ENCODE results near the gene TTC39C. TPM values are rescaled to one million over a fixed set of nuclear protein-coding genes. Genes with fewer than 3 reads are reported as not detected.

TTC39C gene
- total RNA-seq, 1 donor from 2014 or later = 7.3 TPM

DNA sequence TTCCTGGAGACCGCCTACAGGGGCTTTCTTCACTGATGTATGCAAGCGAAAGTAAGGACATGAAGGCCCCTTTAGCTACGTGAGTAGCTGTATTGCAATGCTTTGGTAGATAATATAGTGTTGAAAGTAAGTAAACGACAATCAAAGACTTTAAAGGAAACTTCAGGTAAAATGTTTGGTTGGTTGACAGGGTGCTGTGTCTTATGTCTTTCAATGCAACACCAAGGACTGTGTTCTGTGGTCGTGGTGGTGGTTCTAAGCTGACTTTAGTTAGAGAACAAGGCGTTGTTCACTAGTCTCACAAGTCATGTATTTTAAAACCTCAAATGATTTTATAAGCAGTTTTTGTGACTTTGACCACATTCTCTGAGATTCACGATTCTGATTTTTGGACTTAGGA is 66.3 kb downstream of the TTC39C start:
- DNase-seq (ENCODE audit: low read depth, low spot score) = no peak

DNA sequence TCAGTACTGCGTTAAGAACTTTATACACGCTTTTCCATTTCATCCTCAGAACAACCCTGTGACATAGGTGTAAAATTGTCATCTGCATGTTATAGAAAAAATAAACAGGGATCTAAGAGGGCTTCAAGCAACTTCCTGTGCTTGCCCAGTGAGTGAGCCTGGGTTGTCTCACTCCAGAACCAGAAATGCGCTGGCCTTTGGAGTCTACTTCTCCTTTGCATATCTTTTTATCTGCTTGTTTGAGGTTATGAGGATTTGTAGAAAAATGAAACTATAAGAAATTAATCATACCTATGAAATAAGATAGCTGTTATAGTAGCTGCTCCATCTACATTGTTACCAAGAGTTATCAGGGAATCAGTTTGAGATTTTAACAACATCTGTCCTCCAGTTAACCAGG is 69.0 kb downstream of the TTC39C start:
- no peak for DNase-seq (ENCODE audit: low read depth, low spot score)

DNA sequence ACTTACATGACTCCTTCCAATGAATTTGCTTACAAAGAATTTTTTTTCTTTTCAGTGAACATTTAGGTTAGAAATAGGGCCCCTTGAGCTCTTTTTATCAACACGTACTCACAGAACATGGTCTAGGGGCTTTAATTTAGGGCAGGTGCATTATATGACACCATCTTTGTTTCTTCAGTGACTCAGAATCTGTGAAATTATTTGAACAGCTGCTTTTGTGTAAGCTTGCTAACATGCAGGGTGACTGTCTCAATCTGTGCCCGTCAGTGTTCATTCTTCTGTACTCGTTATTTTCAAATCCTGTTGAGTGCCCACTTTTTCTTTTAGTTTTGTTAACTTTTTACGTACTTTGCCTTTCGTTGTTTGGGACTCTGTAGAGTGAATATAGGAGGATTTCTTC is 71.5 kb downstream of the TTC39C start:
- no peak for DNase-seq (ENCODE audit: low read depth, low spot score)

DNA sequence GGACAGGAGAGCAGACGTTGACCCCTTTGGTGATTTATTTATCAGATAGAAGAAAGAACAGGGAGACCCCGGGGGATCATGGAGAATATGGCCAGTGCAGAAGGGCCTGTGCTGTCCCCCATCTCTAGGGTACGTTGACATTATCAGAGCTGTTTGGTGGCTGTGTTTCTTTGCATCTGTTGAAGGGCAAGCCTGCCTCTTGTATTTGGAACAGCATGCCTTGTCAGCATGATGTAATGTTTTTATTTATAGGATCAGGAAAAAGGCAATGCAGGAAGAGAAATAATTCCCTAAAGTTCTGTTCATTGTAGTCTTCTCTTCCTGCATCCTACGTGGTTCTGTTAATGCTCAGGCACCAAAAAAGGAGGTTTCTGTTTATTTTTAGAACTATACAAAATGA is 74.5 kb downstream of the TTC39C start:
- no peak for DNase-seq (ENCODE audit: low read depth, low spot score)

DNA sequence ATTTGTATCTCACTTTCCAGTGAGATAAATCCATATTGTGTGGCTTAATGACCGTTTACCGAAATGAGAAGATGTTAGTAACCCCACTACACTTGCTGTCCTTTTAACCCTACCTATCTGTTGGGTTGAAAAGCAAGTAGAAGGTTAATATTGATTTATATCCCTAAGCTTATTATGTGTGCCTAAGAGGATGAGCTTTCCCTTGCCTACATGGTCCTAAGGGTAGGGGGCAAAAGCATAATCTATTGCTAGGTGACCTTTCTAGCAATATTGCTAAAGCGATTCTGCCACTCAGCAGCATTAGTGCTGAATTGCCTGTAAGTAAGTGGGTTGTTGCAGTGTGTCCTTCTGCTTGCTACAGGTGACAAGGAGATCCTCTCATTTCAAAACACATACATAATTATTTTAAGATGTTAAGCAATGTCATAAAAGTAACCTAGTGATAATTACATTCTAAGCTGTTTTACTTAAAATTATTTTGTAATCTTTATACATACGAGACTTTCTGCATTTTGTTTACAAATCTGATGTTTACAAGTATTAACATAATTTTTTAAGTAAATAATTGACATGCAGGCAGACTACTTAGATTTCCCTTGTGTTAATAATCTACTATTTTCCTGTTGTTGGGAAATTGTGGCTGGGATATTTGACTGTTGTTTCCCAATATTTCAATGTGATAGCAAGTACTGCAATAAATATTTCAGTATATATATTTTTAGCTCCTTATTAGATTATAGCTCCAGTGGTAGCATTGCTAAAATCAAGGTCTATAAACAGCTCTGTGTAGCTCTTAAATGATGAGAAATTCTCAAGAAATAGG is 75.2 kb downstream of the TTC39C start:
- no peak for DNase-seq (ENCODE audit: low read depth, low spot score)

DNA sequence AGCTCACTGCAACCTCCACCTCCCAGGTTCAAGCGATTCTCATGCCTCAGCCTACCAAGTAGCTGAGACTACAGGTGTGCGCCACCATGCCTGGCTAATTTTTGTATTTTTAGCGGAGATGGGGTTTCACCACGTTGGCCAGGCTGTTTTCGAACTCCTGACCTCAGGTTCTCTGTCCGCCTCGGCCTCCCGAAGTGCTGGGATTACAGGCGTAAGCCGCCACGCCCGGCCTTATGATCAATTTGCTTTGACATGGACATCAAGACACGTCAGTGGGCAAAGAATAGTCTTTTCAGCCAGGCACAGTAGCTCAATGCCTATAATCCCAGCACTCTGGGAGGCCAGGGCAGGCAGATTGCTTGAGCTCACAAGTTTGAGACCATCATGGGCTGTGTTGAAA is 76.3 kb downstream of the TTC39C start:
- DNase-seq (ENCODE audit: low read depth, low spot score) = no peak

DNA sequence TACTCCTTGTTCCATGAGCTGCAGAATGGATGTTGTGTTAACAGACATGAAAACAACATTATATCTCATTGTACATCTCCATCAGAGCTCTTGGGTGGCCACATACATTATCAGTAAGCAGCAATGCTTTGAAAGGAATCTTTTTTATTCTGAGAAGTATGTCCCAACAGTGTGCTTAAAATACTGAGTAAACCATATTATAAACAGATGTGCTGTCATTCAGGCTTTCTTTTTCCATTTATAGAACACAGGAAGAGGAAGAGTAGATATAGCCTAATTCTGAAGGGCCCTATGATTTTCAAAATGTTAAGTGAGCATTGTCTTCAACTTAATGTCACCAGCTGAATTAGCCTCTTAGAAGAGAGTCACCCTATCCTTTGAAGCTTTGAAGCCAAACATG is 80.0 kb downstream of the TTC39C start:
- DNase-seq (ENCODE audit: low read depth, low spot score) = no peak

DNA sequence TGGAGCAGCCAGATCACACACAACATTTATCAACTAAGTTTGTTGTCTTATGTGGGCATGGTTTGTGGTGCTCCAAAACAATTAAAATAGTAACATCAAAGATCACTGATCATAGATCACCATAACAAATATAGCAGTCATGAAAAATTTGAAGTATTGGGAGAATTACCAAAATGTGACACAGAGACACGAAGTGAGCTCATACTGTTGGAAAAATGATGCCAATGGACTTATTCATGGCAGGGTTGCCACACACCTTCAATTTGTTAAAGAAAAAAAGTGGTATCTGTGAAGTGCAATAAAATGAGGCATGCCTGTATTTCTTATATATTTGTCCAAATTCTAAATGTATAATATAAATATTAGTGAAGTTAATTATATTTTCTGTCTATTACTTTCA is 81.4 kb downstream of the TTC39C start:
- DNase-seq (ENCODE audit: low read depth, low spot score) = no peak

DNA sequence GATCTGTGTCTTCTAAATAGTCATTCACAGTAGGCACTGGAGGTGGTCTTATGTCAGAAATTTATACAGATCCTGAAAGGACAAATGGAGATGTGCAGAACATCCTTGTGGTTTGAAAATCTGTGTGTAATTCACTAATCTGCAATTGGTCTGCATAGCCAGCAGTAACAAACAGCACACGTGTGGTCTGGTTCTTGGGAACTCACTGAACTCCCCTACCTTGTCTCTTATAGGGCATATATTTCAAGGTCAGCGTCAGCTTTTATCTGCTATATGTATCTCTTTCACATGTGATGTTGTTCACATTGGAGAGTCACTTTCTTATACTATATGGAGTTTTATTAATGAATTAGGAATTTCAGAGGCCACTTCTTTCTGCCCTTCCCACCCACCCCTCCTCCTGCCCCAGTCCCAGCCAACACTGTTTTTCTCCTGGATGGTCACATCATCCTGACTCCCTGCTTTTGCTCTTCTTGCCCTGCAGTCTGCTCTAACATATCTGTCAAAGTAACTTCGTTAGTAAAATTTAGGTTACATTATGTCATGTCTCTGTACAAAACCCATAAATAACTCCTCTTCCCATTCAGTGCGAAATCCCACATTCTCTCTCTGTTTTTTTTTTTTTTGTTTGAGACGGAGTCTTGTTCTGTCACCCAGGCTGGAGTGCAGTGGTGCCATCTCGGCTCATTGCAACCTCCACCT is 88.9 kb downstream of the TTC39C start:
- no peak for DNase-seq (ENCODE audit: low read depth, low spot score)

DNA sequence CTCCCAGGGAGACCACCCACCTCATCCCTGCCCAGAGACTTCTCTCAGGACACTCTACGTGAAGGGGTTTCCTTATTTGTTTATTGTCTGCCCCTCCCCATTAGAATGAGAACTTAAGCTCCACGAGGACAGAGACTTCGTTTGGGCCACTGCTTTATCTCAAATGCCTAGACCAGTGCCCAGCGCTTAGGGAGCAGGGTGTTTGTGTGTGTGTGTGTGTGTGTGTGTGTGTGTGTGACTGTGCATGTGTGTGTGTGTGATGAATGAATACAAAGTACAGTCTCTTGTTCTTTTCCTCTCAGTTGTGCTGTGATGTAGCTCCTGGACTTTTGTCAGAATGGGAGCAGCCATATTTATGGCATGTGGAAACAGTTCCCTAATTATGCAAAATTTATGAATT is 89.9 kb downstream of the TTC39C start:
- no peak for DNase-seq (ENCODE audit: low read depth, low spot score)

DNA sequence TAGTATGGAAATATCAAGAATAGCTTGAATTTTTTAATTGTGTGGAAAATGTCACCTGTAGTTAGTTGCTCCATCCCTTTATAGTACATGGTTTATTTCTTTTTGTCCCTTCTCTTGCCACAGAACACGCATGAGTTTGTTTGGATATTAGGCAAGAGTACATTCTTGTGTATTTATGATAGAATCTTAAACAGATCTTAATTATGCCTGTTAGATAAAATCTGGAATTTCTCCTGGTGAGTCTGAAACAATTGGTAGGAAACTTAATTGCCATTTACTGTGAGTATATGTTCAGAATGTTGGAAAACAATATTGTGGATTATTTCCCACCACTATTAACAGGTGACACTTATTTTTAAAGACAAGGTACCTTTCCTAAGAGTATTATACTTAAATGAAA is 94.1 kb downstream of the TTC39C start:
- no peak for DNase-seq (ENCODE audit: low read depth, low spot score)

DNA sequence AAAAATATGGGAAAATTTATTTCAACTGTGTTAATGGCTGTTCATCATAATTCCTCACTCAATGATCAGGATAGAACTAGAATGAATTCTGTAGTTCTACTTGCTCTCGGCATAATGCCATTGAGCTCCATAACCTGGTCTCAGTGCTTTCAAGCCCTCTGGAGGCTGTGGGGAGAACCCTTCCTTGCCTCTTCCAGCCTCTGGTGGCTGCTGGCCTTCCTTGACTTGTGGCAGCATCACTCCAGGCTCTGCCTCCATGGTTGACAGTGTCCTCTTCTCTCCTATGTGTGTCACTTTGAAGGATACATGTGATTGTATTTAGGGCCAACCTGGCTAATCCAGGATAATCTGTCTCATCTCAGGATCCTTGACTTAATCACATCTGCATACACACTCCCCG is 97.4 kb downstream of the TTC39C start:
- DNase-seq (ENCODE audit: low read depth, low spot score) = no peak

DNA sequence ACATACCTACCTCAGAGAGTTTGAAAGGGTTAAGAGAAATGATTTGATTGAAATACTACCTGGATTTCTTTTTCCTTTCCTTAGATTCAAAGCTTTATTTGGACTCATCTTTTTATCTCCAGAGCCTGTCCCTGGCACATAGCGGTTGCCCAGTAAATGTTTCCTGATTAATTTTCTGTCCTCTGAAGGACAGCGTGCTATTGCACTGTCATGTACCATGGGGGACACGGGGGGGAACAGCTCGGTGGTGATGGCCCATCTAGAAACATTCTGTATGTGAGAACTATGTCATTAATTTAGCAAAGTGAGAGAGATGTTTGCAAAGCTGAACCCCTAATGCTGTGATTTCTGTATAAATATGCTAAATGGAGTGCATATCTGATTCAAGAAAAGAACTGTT is 97.9 kb downstream of the TTC39C start:
- no peak for DNase-seq (ENCODE audit: low read depth, low spot score)

DNA sequence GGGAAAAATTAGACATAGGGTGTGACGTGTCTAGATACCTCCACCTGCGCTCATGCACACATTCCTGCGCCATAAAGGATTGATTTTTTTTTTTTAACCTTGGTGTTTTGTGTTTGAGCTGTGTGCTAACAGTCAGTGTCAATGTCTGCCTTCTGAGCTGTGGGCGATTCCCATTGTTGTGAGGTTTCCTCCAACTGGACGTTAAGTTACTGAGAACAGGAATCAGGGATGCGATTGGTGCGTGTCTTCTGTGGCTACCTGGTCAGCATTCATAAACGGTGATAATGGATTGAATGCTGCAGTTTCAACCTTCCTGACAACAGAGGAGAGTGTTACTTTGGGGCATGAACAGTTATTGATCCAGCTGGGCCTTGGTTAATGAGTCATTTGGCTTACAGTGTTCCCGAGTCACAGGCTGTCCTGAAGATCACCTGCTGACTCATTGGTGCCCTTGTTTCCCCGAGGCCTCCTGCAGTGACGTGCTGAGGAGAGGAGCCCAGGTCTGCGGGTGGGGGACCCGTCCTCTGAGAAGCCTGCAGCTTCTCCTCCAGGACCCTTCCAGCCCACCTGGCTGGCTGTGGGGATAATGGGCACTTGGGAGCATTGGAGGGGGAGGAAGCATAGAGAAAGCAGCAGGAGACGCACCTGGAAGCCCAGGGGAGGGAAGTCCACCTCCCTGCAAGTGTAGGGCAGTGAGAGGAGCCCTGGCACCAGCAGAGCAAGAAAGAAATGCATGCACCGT is 98.5 kb downstream of the TTC39C start:
- DNase-seq (ENCODE audit: low read depth, low spot score) = no peak

DNA sequence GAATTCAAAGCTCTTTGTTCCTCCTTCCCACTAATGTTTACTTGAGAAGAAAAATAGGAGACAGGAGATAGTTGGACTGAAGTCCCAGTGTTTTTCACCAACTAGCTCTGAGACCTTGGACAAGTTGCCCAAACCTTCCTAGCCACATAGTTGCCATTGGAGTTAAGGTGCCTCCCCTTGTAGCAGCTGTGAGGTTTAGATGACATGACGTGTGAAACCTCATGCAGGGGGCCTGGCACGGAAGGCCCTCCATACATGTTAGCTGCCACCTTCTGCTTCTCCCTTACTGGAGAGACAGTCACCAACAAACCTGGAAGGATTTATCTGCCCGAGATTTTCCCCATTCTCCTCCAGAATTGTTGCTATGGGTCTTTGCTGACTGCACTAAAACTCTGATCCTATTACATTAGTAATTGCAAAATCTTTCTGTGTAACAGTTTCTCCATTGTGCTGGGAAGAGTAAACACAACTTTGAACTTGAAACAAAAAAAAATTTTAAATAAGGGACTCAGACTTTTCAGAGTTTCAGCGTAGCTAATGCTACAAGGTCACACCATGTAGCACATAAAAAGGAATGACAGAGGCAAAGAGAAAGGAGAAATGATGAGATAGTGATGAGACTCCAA is 100.5 kb downstream of the TTC39C start:
- no peak for DNase-seq (ENCODE audit: low read depth, low spot score)

DNA sequence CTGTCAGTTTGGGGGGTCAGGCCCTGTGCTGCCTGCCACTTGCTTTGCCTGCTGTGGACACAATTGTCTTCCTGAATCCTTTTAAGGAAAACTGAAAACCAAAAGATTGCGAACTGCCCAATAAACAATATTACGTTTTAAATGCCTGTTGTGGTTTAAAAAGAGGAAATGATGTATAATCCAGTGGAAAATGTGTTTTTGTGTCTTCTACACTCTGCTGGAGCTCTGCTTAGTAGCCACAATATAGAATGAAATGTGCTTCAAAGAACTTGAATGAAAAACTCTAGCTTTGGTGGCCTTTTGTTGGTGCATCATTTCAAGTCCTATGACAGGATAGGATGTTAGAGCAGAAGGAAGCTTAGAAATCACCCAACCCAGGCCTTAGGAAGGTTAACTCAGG is 101.1 kb downstream of the TTC39C start:
- no peak for DNase-seq (ENCODE audit: low read depth, low spot score)

DNA sequence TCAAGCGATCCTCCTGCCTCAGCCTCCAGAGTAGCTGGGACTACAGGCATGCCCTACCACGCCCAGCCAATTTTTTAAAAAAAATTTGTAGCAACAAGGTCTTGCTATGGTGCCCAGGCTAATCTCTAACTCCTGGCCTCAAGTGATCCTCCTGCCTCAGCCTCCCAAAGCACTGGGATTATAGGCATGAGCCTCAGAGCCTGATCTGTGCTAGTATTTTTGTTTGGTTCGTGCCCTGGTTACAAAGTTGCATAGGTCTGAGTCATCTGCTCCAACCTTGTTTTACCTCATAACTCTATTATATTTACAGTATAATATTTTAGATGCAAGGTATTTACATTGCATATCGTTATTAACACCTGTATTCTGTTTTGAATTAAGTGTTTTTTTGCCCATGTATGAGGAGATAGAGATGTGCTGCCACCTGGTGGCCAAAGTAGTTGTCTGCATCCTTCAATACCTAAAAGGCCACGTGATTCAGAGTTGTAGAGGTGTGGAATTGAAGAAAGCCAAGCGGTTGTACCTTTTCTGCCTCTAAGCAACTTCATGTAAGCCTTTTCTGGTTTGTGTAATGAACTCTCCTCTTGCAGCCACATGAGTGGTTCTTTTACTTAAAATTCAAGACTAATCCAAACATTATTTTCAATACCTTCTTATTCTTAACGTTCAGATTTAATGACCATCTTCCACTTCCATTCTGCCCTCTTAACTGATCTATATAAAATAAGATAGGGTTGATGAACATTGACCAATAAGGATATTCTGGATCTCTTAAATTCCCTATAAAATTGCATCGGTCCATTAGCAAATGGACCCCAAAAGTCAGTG is 104.4 kb downstream of the TTC39C start:
- peak; percentile 44 for DNase-seq (ENCODE audit: low read depth, low spot score)

DNA sequence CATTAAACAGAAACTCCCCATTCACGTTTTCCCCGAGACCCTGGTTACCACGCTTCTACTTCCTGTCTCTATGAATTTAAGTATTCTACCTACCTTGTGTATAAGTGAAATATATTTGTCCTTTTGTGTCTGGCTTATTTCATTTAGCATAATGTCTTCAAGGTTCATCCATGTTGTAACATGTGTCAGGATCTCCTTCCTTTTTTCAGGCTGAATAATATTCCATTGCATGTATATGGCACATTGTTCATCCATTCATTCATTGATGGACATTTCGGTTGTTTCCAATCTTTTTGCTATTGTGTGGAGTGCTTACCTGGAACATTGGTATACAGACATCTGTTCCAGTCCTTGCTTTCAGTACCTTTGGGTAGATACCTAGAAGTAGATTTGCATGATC is 106.1 kb downstream of the TTC39C start:
- no peak for DNase-seq (ENCODE audit: low read depth, low spot score)

DNA sequence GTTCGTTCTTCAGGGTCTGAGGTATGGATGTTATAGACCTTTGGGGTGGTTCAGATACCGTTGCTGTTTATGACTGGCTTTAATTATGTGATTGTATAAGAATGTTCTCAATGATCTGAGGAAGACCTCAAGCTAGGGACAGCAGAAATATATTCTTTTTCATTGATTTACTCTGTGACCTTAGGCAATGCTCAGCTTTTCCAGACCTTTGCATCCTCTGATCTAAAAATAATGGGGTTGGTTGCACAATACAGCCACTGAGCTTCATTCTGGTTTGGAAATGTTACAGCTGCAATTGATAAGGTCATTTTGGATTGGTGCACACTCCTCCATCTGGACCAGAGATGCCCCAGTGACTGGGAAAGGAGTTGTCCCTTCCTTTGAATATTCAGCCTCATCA is 107.1 kb downstream of the TTC39C start:
- DNase-seq (ENCODE audit: low read depth, low spot score) = no peak

DNA sequence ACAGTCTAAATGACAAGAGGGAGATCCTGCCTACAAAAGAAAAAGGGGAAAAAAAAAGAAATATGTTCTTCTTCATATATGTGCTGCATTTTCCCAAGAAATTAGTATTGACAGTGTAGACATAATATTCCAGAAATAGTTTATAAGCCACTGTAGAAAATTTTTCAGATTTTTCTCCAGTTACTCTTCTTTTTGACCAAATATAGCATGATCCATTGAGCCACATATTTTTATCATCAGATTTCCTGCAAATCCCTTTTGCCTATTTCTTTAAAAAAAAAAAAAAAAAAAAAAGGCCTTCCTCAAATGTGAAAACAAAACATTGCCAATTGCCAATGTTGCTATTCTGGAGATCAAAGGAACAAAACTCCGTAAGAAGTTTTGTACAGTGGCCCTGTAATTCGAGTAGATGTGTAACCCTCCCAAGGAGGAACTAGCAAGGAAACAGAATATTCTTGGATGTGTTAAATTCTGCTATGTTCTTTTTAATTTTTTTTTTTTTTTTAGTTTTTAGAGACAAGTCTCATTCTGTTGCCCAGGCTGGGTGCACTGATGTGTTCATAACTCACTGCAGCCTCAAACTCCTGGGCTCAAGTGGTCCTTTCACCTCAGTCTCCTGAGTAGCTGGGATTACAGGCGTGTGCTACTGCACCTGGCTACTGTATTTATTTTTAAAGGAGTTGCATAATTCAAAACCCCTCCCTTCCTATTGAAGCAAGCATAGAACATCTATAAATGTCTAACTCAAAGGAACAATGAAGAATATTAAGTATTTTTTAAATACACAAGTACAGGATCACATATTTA is 111.8 kb downstream of the TTC39C start:
- DNase-seq (ENCODE audit: low read depth, low spot score) = no peak
